Right lobe of liver (tissue), 4 donors: ENCODE results near the gene KLK5.

Experiments
- CTCF ChIP-seq, 4 donors: fragments of 200-600 bp in 3 of 4; fragments of 450-650 bp in 1 of 4; IDR thresholded peaks; one replicate each; pipeline versions ENCODE4 v1.5.1 to v1.8.0; 2016 to 2022; ENCODE audit warnings: antibody characterized with exemption in 4 of 4, mild to moderate bottlenecking in 2 of 4
- POLR2A ChIP-seq: fragments of 450-650 bp; IDR thresholded peaks from one replicate; pipeline ENCODE4 v1.6.1; 2017; ENCODE audit warnings: antibody characterized with exemption, mild to moderate bottlenecking
- donor health status: DM: no; HTN: no; CAD: no.
- donor health status: DM: no; HTN: no; CAD: no.
- donor health status: DM: no; HTN: yes; CAD: no.

DNA sequence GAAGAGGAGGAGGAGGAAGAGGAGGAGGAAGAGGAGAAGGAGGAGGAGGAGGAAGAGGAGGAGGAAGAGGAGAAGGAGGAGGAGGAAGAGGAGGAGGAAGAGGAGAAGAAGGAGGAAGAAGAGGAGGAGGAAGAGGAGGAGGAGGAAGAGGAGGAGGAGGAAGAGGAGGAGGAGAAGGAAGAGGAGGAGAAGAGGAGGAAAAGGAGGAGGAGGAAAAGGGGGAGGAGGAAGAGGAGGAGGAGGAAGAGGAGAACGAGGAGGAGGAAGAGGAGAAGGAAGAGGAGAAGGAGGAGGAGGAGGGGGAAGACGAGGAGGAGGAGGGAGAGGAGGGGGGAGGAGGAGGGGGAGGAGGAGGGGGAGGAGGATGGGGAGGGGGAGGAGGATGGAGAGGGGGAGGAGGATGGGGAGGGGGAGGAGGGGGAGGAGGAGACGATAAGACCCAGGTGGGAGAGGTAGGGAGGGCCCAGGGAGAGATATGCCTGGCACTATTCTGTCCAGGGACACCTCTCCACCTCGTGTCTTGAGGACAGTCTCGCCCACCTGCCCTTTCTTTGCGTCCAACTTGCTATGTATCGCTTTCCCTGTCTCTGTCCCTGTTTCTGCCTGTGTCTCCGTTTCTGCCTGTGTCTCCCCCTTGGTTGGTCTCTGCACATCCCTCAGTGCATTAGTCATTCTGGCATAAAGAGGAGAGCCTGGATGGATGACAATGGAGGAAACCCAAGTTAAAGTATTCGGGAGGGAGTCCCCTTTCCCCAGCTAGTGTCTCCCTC is 7.1 kb upstream of the KLK5 start:
- TF ChIP-seq CTCF (IDR thresholded peaks at IDR 0.05) (no peak), POLR2A (no peak)
